HepG2 (cell line): ENCODE measurements around the gene CLDND2. TPM values are rescaled to one million over a fixed set of nuclear protein-coding genes. Genes with fewer than 3 reads are reported as not detected.
"Not testable (repeated sequence)": the region's sequence is repeated elsewhere in the genome, so short reads cannot be mapped to it uniquely, and the experiment has no call there.

Source experiments
- ATAC-seq: fragments of 200-7000 bp; cut with Tn5 transposase; 3 replicates; pipeline ENCODE4 v1.9.1; 2020; ENCODE audit warnings: mild to moderate bottlenecking, moderate library complexity
- BruUV-seq: library from RNA; stranded (reverse); fragments of 400-500 nt; replicated peaks from 2 replicates; lab custom pipeline; 2021; lab: Mats Ljungman, UMichigan
- CTCF ChIA-PET: fragments of 300-600 bp; formaldehyde crosslinking; extraction: SDS; loops from one replicate; lab custom pipeline; 2021; ENCODE audit warnings: low total read pairs, inconsistent platforms, low intra/inter-chr PET ratio; lab: Yijun Ruan, JAX
- POLR2A ChIA-PET: fragments of 350-600 bp; sonication (Branson Sonifier 250); formaldehyde crosslinking; loops from one replicate; lab custom pipeline; 2020; ENCODE audit warnings: antibody characterized with exemption, inconsistent platforms; lab: Yijun Ruan, JAX
- DNase-seq: peaks from one replicate; pipeline ENCODE4 v3.0.0-alpha.2; 2015; ENCODE audit warnings: low spot score
- FAIRE-seq: peaks from 3 replicates; lab custom pipeline; 2011; peaks lifted over from hg19 to GRCh38; lab: Jason Lieb, UNC
- H2AFZ ChIP-seq: one replicate; pipeline ENCODE4 v1.6.1; 2011; ENCODE audit warnings: low read length, inconsistent platforms
- H3K27ac ChIP-seq: fragments of 300-600 bp; 3 replicates; pipeline ENCODE4 v1.8.0; 2011; ENCODE audit warnings: mixed run types, mild to moderate bottlenecking, mixed read lengths, low read length, inconsistent platforms; ENCODE audit not compliant: insufficient read depth; ENCODE audit errors: extremely low read length
- H3K27me3 ChIP-seq, 2 experiments: fragments of 200-600 bp in 1 of 2; 2 replicates in 1 of 2; 3 replicates in 1 of 2; pipeline versions ENCODE4 v1.6.0 to v1.8.0; 2011; ENCODE audit warnings: low read length in 2 of 2, mild to moderate bottlenecking in 2 of 2, moderate library complexity in 2 of 2, inconsistent platforms in 1 of 2; ENCODE audit not compliant: insufficient read depth in 2 of 2, control insufficient read depth in 1 of 2
- H3K36me3 ChIP-seq, 2 experiments: fragments of 200-600 bp in 1 of 2; replicated peaks in 1 of 2; 2 replicates in 1 of 2; 3 replicates in 1 of 2; pipeline versions ENCODE4 v1.5.1 to v1.8.0; 2011; ENCODE audit warnings: low read length in 2 of 2, inconsistent platforms in 1 of 2; ENCODE audit not compliant: insufficient read depth in 2 of 2, control insufficient read depth in 1 of 2
- H3K4me1 ChIP-seq: 2 replicates; pipeline ENCODE4 v1.5.1; 2012; ENCODE audit warnings: low read length, inconsistent platforms; ENCODE audit not compliant: insufficient read depth
- H3K4me2 ChIP-seq: 2 replicates; pipeline ENCODE4 v1.6.0; 2011; ENCODE audit warnings: low read depth, low read length, inconsistent platforms
- H3K4me3 ChIP-seq, 3 experiments: fragments of 200-600 bp in 1 of 3; sonication (generic), shearing (Covaris generic) in 1 of 3; replicated peaks in 1 of 3; 2 replicates each; pipeline ENCODE4 v1.5.1; 2011 to 2016; ENCODE audit warnings: low read length in 3 of 3, inconsistent platforms in 2 of 3, low read depth in 2 of 3, mild to moderate bottlenecking in 2 of 3, control low read depth in 1 of 3, mixed read lengths in 1 of 3; ENCODE audit not compliant: insufficient read depth in 1 of 3
- H3K79me2 ChIP-seq: one replicate; pipeline ENCODE4 v1.6.1; 2011; ENCODE audit warnings: low read length, inconsistent platforms; ENCODE audit not compliant: insufficient read depth
- H3K9ac ChIP-seq: 2 replicates; pipeline ENCODE4 v1.6.0; 2011; ENCODE audit warnings: mild to moderate bottlenecking, low read depth, low read length, inconsistent platforms; ENCODE audit not compliant: insufficient read depth
- H3K9me3 ChIP-seq: 2 replicates; pipeline ENCODE4 v1.5.1; 2012; ENCODE audit warnings: mild to moderate bottlenecking, low read length
- H4K20me1 ChIP-seq: 2 replicates; pipeline ENCODE4 v1.6.0; 2011; ENCODE audit warnings: inconsistent platforms, mild to moderate bottlenecking, low read length, moderate library complexity; ENCODE audit not compliant: insufficient read depth
- CTCF ChIP-seq: sonication (generic); formaldehyde crosslinking; IDR thresholded peaks from 2 replicates; pipeline ENCODE4 v1.5.0; 2020; ENCODE audit warnings: mild to moderate bottlenecking, missing genetic modification reagents, moderate library complexity
- HINFP ChIP-seq: sonication (generic); formaldehyde crosslinking; IDR thresholded peaks from 2 replicates; pipeline ENCODE4 v1.4.0; 2020; ENCODE audit warnings: low read depth, mild to moderate bottlenecking, missing genetic modification reagents
- PATZ1 ChIP-seq: sonication (generic); formaldehyde crosslinking; IDR thresholded peaks from 2 replicates; pipeline ENCODE4 v1.4.0; 2020; ENCODE audit warnings: missing genetic modification reagents
- RAD51 ChIP-seq: fragments of 450-650 bp; IDR thresholded peaks from 2 replicates; pipeline ENCODE4 v1.6.1; 2016; ENCODE audit warnings: borderline replicate concordance
- SMC3 ChIP-seq: IDR thresholded peaks from 2 replicates; pipeline ENCODE4 v1.6.1; 2011; ENCODE audit warnings: low read length, improper control_type of control experiment
- STAG1 ChIP-seq: sonication (generic); formaldehyde crosslinking; IDR thresholded peaks from 2 replicates; pipeline ENCODE4 v1.4.0; 2020; ENCODE audit warnings: missing genetic modification reagents
- TSC22D2 ChIP-seq: sonication (generic); formaldehyde crosslinking; IDR thresholded peaks from 2 replicates; pipeline ENCODE4 v1.5.1; 2020; ENCODE audit warnings: missing genetic modification reagents, mild to moderate bottlenecking, borderline replicate concordance
- WGBS: methylation state at CpG from one replicate; pipeline ENCODE4 v1.1.6; 2017; ENCODE audit warnings: low lambda C conversion rate; 5-methylcytosine and 5-hydroxymethylcytosine counted together
- in situ Hi-C: cut with HindIII; loops from 2 replicates; pipeline ENCODE4 v1.10.0; 2017; ENCODE audit warnings: low pct_unique_long_range_greater_than_20kb; ENCODE audit not compliant: extremely low pct_ligation_motif_present
- intact Hi-C: fragments of 100-400 bp; cut with micrococcal nuclease; formaldehyde crosslinking; loops from one replicate; pipeline ENCODE4 v1.10.0; 2022; ENCODE audit not compliant: unreplicated experiment
- polyA plus RNA-seq, 8 experiments: library from polyadenylated mRNA; depleted of rRNA in 3 of 8; stranded (reverse) in 7 of 8; unstranded in 1 of 8; fragments of >200 nt; fragmentation: Illumina TruSeq in 4 of 8; extraction: Trizol in 4 of 8; gene quantifications; 2 replicates each; pipeline versions ENCODE4 v1.2.1 to v1.2.3, GENCODE V29; 2011 to 2016; ENCODE audit warnings: low read depth in 4 of 8, missing spikeins in 1 of 8, mixed read lengths in 1 of 8; ENCODE audit not compliant: insufficient read depth in 1 of 8
- total RNA-seq, 5 experiments: library from RNA; depleted of rRNA; stranded (reverse); fragments of >200 nt; fragmentation: Illumina TruSeq; extraction: Trizol; gene quantifications; 2 replicates each; pipeline ENCODE4 v1.2.3, GENCODE V29; 2016; ENCODE audit warnings: low read depth in 1 of 5

CLDND2 gene
- total and polyA plus RNA-seq, 2 of the 13 experiments (the other 11 are each of a cell fraction or from before 2014, with no cell fraction given) = 0.84 to 1.8 TPM

GRCh38 chr19:51399231-51399630 is 30.4 kb upstream of the CLDND2 start (continued):
- TF ChIP-seq HINFP (CRISPR knock-in tag) (no peak), TSC22D2 (CRISPR knock-in tag) (no peak)
- TF ChIP-seq, all 625 proteins: peak for 0

GRCh38 chr19:51398096-51398704 is 29.4 kb upstream of the CLDND2 start:
- in situ Hi-C loops (loop anchor here (5.0 kb wide), 1 partner anchor 56 kb away; the partner anchor contains the start of gene VSIG10L), intact Hi-C loops (no loop called here)
- Histone ChIP-seq H3K4me3 (no peak overlapping the region), H3K9ac (no peak overlapping the region), H2AFZ (no peak overlapping the region), H3K27me3 (no peaks in the 10 kb centered on the region), H3K9me3 (peaks cover 17% of the 10 kb centered on the region), H3K4me2 (no peak overlapping the region), H4K20me1 (no peaks in the 10 kb centered on the region), H3K27ac (no peak overlapping the region), H3K79me2 (no peaks in the 10 kb centered on the region), H3K4me1 (peaks cover 28% of the 10 kb centered on the region), H3K36me3 (no peaks in the 10 kb centered on the region)
- peak; percentile 40 for DNase-seq
- no peak for ATAC-seq
- CTCF ChIA-PET = interaction anchor here (1.3 kb wide), 1 partner anchor 60 kb away, joined by 9 read pairs; no protein-coding TSS in a partner anchor
- no peak for FAIRE-seq
- POLR2A ChIA-PET = no interaction called here
- WGBS = 40% methylated on average over 7 of the region's 7 CpGs
- TF ChIP-seq STAG1 (CRISPR knock-in tag) (peak; percentile 31; the same call in 1 of the 2 replicates), PATZ1 (CRISPR knock-in tag) (no peak), CTCF (CRISPR knock-in tag) (peak; percentile 60), RAD51 (no peak), SMC3 (peak; percentile 29; the same call in 1 of the 2 replicates)
- no TSS peak for BruUV-seq

- in situ Hi-C loops = loop anchor here (5.0 kb wide), 1 partner anchor 55 kb away; the partner anchor contains the start of gene VSIG10L
- H3K27me3 ChIP-seq, H3K36me3 ChIP-seq, H3K4me2 ChIP-seq, H3K4me3 ChIP-seq, H4K20me1 ChIP-seq, H2AFZ ChIP-seq, FAIRE-seq, H3K9ac ChIP-seq, intact Hi-C loops, DNase-seq, H3K27ac ChIP-seq, BruUV-seq, ATAC-seq, H3K79me2 ChIP-seq: not testable (repeated sequence)
- CTCF ChIA-PET = interaction anchor here (1.3 kb wide), 1 partner anchor 59 kb away, joined by 9 read pairs; no protein-coding TSS in a partner anchor
- Histone ChIP-seq H3K9me3 (peaks cover 11% of the 10 kb centered on the region), H3K4me1 (peaks cover 28% of the 10 kb centered on the region)
- POLR2A ChIA-PET = interaction anchor here (1.3 kb wide), 1 partner anchor 46 kb away, joined by 3 read pairs; no protein-coding TSS in a partner anchor
- WGBS = 77% methylated on average over 9 of the region's 9 CpGs
These were observed 28.6 kb upstream of the CLDND2 start for GRCh38 chr19:51397453-51397852.
